Measurements from ENCODE around the gene BACH2. TPM values are rescaled to one million over a fixed set of nuclear protein-coding genes. Genes with fewer than 3 reads are reported as not detected.

Gene BACH2
- total RNA-seq, 2 donors from 2014 or later: 101 to 111 TPM

GRCh38 chr6:89965441-89966227 is 331.0 kb downstream of the BACH2 start:
- peaks cover 9 to 24% of the 10 kb centered on the region in 2 donors for H3K36me3 Mint-ChIP-seq (ENCODE audit: insufficient read depth in 2 of 2)
- ATAC-seq (replicated peaks in 1 of 2): peak in 1 of 2 donors; percentile 34
- peaks cover 78% of the 10 kb centered on the region for H3K4me1 Mint-ChIP-seq (ENCODE audit: low read depth)

GRCh38 chr6:89963391-89963790 is 333.3 kb downstream of the BACH2 start:
- no peak for ATAC-seq (replicated peaks in 1 of 2)
- Mint-ChIP-seq H3K27me3 (ENCODE audit: low read depth) (no peaks in the 10 kb centered on the region), H3K4me3 (no peak overlapping the region), H3K27ac (no peak overlapping the region), H3K36me3 (ENCODE audit: insufficient read depth in 2 of 2) (peaks cover 9 to 27% of the 10 kb centered on the region in 2 donors), H3K9me3 (no peaks in the 10 kb centered on the region), H3K4me1 (ENCODE audit: low read depth) (peaks cover 97% of the 10 kb centered on the region)
- no peak for DNase-seq

More at GRCh38 chr6:89965441-89966227, 331.0 kb downstream of the BACH2 start:
- peak overlapping the region in 1 of 2 donors; percentile 16 for H3K4me3 Mint-ChIP-seq
- H3K27ac Mint-ChIP-seq: peak overlapping the region; percentile 89
- no peak for DNase-seq
- H3K27me3 Mint-ChIP-seq (ENCODE audit: low read depth): no peaks in the 10 kb centered on the region
- H3K9me3 Mint-ChIP-seq: no peaks in the 10 kb centered on the region

GRCh38 chr6:89961481-89961880 is 335.2 kb downstream of the BACH2 start:
- no peaks in the 10 kb centered on the region for H3K27me3 Mint-ChIP-seq (ENCODE audit: low read depth)
- peak overlapping the region; percentile 21 to 37 for H3K4me3 Mint-ChIP-seq
- H3K9me3 Mint-ChIP-seq: no peaks in the 10 kb centered on the region
- peaks cover 9 to 26% of the 10 kb centered on the region in 2 donors for H3K36me3 Mint-ChIP-seq (ENCODE audit: insufficient read depth in 2 of 2)
- H3K4me1 Mint-ChIP-seq (ENCODE audit: low read depth): peaks cover 93% of the 10 kb centered on the region
- ATAC-seq (replicated peaks in 1 of 2) (peak; percentile 6 to 26), DNase-seq (no peak)
- peak overlapping the region; percentile 64 for H3K27ac Mint-ChIP-seq

DNA sequence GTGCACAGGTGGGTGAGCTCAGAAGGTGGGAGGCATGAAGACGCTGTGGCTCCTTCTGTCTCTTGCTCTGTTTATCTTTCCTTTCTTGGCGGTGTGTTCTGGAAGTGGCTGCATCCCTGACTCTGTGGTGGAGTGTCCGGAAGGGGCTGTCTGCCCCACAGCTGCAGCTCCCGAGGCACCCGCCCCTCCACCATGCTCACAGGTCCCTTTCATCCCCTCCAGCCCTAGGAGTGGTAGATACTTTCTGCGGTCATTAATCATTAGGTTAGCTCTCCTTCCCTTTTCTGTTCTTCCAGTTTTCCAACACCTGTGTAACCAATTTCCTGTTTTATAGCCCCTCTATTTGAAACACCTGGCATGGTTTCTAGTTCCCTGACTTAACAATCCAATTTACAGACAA is 336.8 kb downstream of the BACH2 start:
- Mint-ChIP-seq H3K27me3 (ENCODE audit: low read depth) (no peaks in the 10 kb centered on the region), H3K4me1 (ENCODE audit: low read depth) (peaks cover 93% of the 10 kb centered on the region), H3K27ac (peak overlapping the region; percentile 83), H3K9me3 (no peaks in the 10 kb centered on the region), H3K36me3 (ENCODE audit: insufficient read depth in 2 of 2) (peaks cover 6 to 20% of the 10 kb centered on the region in 2 donors), H3K4me3 (peak overlapping the region; percentile 23 to 47)
- ATAC-seq (replicated peaks in 1 of 2) (no peak), DNase-seq (no peak)

GRCh38 chr6:89956182-89956581 is 340.5 kb downstream of the BACH2 start:
- Mint-ChIP-seq H3K4me1 (ENCODE audit: low read depth) (peaks cover 96% of the 10 kb centered on the region), H3K9me3 (no peaks in the 10 kb centered on the region), H3K36me3 (ENCODE audit: insufficient read depth in 2 of 2) (peaks cover 10 to 21% of the 10 kb centered on the region in 2 donors), H3K27ac (peak overlapping the region; percentile 34), H3K27me3 (ENCODE audit: low read depth) (no peaks in the 10 kb centered on the region), H3K4me3 (peak overlapping the region; percentile 58 to 62)
- DNase-seq (peak; percentile 52 to 68), ATAC-seq (replicated peaks in 1 of 2) (peak; percentile 25 to 30)

GRCh38 chr6:89955364-89955763 is 341.3 kb downstream of the BACH2 start:
- ATAC-seq (replicated peaks in 1 of 2) (no peak), DNase-seq (no peak)
- Mint-ChIP-seq H3K9me3 (no peaks in the 10 kb centered on the region), H3K27ac (peak overlapping the region; percentile 61), H3K36me3 (ENCODE audit: insufficient read depth in 2 of 2) (peaks cover 11 to 20% of the 10 kb centered on the region in 2 donors), H3K4me3 (peak overlapping the region; percentile 58 to 62), H3K27me3 (ENCODE audit: low read depth) (no peaks in the 10 kb centered on the region), H3K4me1 (ENCODE audit: low read depth) (peaks cover 92% of the 10 kb centered on the region)

- no peaks in the 10 kb centered on the region for H3K27me3 Mint-ChIP-seq (ENCODE audit: low read depth)
- peak overlapping the region; percentile 58 to 62 for H3K4me3 Mint-ChIP-seq
- peaks cover 14 to 24% of the 10 kb centered on the region in 2 donors for H3K36me3 Mint-ChIP-seq (ENCODE audit: insufficient read depth in 2 of 2)
- DNase-seq (peak; percentile 40 to 42), ATAC-seq (replicated peaks in 1 of 2) (peak; percentile 63 to 70)
- peak overlapping the region; percentile 61 for H3K27ac Mint-ChIP-seq
- peaks cover 92% of the 10 kb centered on the region for H3K4me1 Mint-ChIP-seq (ENCODE audit: low read depth)
- no peaks in the 10 kb centered on the region for H3K9me3 Mint-ChIP-seq
These were observed 341.9 kb downstream of the BACH2 start for GRCh38 chr6:89954721-89955148.

DNA sequence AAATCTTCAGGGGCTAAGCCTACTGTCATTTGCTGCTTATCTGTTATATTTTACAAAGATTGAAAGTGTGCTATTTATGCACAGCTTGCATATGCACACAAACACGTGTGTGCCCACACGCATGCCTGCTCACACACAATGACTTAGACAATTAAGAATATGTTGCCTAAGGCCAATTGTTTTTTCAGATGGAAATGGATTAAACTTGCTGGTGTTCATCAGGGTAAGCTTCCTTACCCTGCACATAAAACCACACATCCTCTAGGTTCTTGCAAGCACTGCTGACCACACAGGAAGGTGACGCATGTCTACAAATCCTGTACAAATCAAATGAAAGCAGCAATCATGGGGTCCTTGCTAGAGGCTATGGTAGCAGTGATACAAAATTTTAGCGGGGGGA is 344.0 kb downstream of the BACH2 start:
- H3K9me3 Mint-ChIP-seq: no peaks in the 10 kb centered on the region
- ATAC-seq (replicated peaks in 1 of 2): peak; percentile 67 to 74
- peaks cover 18 to 29% of the 10 kb centered on the region in 2 donors for H3K36me3 Mint-ChIP-seq (ENCODE audit: insufficient read depth in 2 of 2)

GRCh38 chr6:89952105-89952671 is 344.5 kb downstream of the BACH2 start:
- Mint-ChIP-seq H3K4me3 (peak overlapping the region; percentile 64 to 81), H3K27me3 (ENCODE audit: low read depth) (no peaks in the 10 kb centered on the region), H3K36me3 (ENCODE audit: insufficient read depth in 2 of 2) (peaks cover 18 to 30% of the 10 kb centered on the region in 2 donors), H3K27ac (peak overlapping the region; percentile 66), H3K4me1 (ENCODE audit: low read depth) (peaks cover 85% of the 10 kb centered on the region), H3K9me3 (no peaks in the 10 kb centered on the region)
- peak; percentile 50 to 52 for DNase-seq
- ATAC-seq (replicated peaks in 1 of 2): peak; percentile 58

More for the DNA sequence above, 344.0 kb downstream of the BACH2 start:
- H3K27me3 Mint-ChIP-seq (ENCODE audit: low read depth): no peaks in the 10 kb centered on the region
- peak overlapping the region; percentile 66 for H3K27ac Mint-ChIP-seq
- H3K4me1 Mint-ChIP-seq (ENCODE audit: low read depth): peaks cover 86% of the 10 kb centered on the region
- peak; percentile 62 to 71 for DNase-seq
- peak overlapping the region; percentile 64 to 81 for H3K4me3 Mint-ChIP-seq

- H3K36me3 Mint-ChIP-seq (ENCODE audit: insufficient read depth in 2 of 2): peaks cover 18 to 29% of the 10 kb centered on the region in 2 donors
- peaks cover 85% of the 10 kb centered on the region for H3K4me1 Mint-ChIP-seq (ENCODE audit: low read depth)
- H3K4me3 Mint-ChIP-seq: peak overlapping the region; percentile 64 to 81
- H3K27ac Mint-ChIP-seq: peak overlapping the region; percentile 66
- no peaks in the 10 kb centered on the region for H3K9me3 Mint-ChIP-seq
- no peaks in the 10 kb centered on the region for H3K27me3 Mint-ChIP-seq (ENCODE audit: low read depth)
- DNase-seq (no peak), ATAC-seq (replicated peaks in 1 of 2) (no peak)
These were observed 345.0 kb downstream of the BACH2 start for GRCh38 chr6:89951574-89952104.

GRCh38 chr6:89950879-89951391 is 345.7 kb downstream of the BACH2 start:
- H3K27ac Mint-ChIP-seq: peak overlapping the region; percentile 18
- no peaks in the 10 kb centered on the region for H3K9me3 Mint-ChIP-seq
- no peak for DNase-seq
- peaks cover 85% of the 10 kb centered on the region for H3K4me1 Mint-ChIP-seq (ENCODE audit: low read depth)
- peaks cover 21 to 33% of the 10 kb centered on the region in 2 donors for H3K36me3 Mint-ChIP-seq (ENCODE audit: insufficient read depth in 2 of 2)
- ATAC-seq (replicated peaks in 1 of 2): no peak
- H3K27me3 Mint-ChIP-seq (ENCODE audit: low read depth): no peaks in the 10 kb centered on the region
- H3K4me3 Mint-ChIP-seq: no peak overlapping the region

DNA sequence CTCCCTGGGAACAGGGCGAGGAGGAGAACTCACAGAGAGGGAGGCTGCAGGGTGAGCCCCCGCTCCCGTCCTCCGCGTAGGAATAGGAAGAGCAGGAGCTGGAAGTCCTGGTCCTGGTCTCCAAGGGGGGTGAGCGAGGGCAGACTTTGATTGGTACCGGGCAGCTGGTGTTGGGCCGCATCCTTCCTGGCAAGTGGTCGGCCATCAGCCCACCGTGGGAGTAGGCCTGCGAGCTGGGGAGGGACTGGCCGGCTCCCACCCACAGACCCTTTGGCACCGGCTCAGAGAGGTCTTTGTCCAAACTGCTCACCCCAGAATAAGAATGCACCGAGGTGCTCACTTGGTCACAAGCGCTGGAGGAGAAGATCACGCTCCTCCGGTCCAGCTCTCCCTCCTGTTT is 346.2 kb downstream of the BACH2 start:
- H3K4me3 Mint-ChIP-seq: no peak overlapping the region
- ATAC-seq (replicated peaks in 1 of 2) (no peak), DNase-seq (no peak)
- H3K9me3 Mint-ChIP-seq: no peaks in the 10 kb centered on the region
- H3K36me3 Mint-ChIP-seq (ENCODE audit: insufficient read depth in 2 of 2): peaks cover 21 to 37% of the 10 kb centered on the region in 2 donors
- peaks cover 85% of the 10 kb centered on the region for H3K4me1 Mint-ChIP-seq (ENCODE audit: low read depth)
- H3K27ac Mint-ChIP-seq: no peak overlapping the region
- H3K27me3 Mint-ChIP-seq (ENCODE audit: low read depth): no peaks in the 10 kb centered on the region

- Mint-ChIP-seq H3K36me3 (ENCODE audit: insufficient read depth in 2 of 2) (peaks cover 22 to 46% of the 10 kb centered on the region in 2 donors), H3K4me1 (ENCODE audit: low read depth) (peaks cover 85% of the 10 kb centered on the region), H3K9me3 (no peaks in the 10 kb centered on the region), H3K4me3 (no peak overlapping the region), H3K27ac (no peak overlapping the region), H3K27me3 (ENCODE audit: low read depth) (no peaks in the 10 kb centered on the region)
- DNase-seq: no peak
- no peak for ATAC-seq (replicated peaks in 1 of 2)
These were observed 347.8 kb downstream of the BACH2 start for GRCh38 chr6:89948876-89949275.
